ENCODE data around the gene SLC15A1. TPM values are rescaled to one million over a fixed set of nuclear protein-coding genes. Genes with fewer than 3 reads are reported as not detected.

The SLC15A1 gene
- polyA plus RNA-seq, 6 donors from 2014 or later: not detected

DNA sequence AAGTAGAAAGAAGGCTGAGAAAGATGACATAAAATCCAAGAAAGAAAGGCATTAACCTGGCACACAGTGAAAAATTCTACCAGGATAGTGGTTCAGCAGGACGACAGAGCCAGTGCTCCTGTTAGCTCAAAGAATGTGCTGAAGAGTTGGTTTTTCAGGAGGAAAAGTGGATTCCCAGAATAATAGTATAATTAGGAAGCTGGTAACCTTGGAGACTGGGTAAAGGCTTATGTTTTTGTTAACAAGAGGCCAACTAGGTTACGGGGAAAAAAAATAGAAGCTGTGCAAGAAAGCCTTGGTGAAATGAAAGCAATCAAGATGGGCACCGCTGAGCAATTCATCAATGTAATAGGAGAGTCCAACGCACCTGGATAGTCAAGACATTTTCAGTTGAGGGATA, 54.7 kb downstream of the SLC15A1 start:
- H3K27ac Mint-ChIP-seq: no peak overlapping the region

DNA sequence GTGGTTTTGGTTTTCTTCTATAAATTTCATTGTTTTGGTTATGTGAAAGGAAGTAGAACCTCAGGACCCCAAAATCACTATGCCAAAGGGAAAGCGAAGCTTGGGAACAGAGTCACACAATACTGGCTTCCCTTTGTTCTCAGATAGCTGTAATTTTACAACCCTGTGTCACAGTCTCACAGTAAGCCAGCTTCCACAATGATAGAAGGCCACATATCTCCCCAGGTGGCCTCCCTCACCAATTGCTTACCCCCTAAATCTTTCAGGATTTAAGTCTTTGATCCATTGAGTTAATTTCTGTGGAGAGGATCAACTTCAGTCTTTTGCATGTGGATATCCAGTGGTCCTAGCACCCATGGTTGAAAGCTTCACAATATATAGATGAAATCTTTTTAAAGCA, 58.7 kb downstream of the SLC15A1 start:
- ATAC-seq (ENCODE audit: low read depth in 2 of 2) (no peak), DNase-seq (no peak)
- Mint-ChIP-seq H3K4me3 (no peak overlapping the region), H3K9me3 (no peaks in the 10 kb centered on the region), H3K36me3 (no peaks in the 10 kb centered on the region), H3K4me1 (no peaks in the 10 kb centered on the region), H3K27me3 (peaks cover 0 to 10% (median 10%) of the 10 kb centered on the region in 3 donors), H3K27ac (no peak overlapping the region)

More for the DNA sequence above, 54.7 kb downstream of the SLC15A1 start:
- DNase-seq (no peak), ATAC-seq (ENCODE audit: low read depth in 2 of 2) (no peak)
- Mint-ChIP-seq H3K36me3 (no peaks in the 10 kb centered on the region), H3K4me3 (no peak overlapping the region), H3K9me3 (no peaks in the 10 kb centered on the region), H3K27me3 (peaks cover 3 to 10% (median 10%) of the 10 kb centered on the region in 3 donors), H3K4me1 (peaks cover 3 to 5% (median 4%) of the 10 kb centered on the region in 3 donors)

DNA sequence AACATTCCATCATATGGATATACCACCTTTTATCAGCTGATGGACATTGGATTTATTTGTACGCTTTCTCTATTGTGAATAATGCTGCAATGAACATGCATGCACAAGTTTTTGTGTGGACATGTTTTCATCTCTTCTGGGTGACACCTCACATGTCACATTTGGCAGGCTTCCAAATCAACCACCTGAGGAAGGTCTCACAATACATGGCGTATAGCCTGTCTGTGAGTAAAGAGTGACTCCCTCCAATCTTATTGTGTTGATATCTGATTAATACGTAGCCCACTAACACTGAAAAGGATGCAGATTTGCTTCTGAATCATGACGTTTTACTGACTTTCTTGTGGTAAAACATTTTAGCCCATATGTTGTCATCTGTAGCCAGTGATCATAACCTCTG, 61.1 kb downstream of the SLC15A1 start:
- Mint-ChIP-seq H3K27ac (no peak overlapping the region), H3K36me3 (no peaks in the 10 kb centered on the region), H3K9me3 (no peaks in the 10 kb centered on the region), H3K4me1 (no peaks in the 10 kb centered on the region), H3K27me3 (peaks cover 0 to 1% (median 0%) of the 10 kb centered on the region in 3 donors), H3K4me3 (no peak overlapping the region)
- ATAC-seq (ENCODE audit: low read depth in 2 of 2) (no peak), DNase-seq (no peak)

DNA sequence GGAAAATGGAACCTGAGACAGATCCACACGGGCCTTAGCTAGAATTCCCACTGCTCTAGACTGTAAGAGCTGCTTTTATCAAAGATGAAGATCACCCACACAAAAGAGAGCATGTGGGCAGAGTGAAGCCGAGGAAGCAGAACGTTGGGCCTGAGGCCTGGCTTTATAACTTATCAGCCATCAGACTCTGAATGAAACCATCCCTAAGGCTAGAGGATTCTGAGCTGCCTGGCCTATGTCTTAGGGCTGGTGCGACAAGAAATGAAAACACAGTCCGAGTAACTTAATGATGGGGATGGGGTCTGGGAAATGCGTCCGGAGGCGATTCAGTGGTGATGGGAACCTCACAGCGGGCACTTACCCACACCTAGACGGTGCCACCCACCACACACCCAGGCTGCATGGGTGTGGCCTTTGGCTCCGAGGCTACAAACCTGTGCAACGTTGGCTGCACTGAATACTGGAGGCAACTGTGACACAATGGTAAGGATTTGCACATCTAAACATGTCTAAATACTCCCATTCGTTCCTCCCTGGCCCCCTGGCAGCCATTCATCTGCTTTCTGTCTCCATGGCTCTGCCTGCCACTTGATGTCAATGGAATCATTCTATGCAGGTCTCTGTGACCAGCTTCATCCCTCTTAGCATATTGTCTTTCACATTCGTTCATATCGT, 62.0 kb downstream of the SLC15A1 start:
- no peaks in the 10 kb centered on the region for H3K36me3 Mint-ChIP-seq
- H3K27ac Mint-ChIP-seq: peak overlapping the region in 1 of 6 donors; percentile 11
- DNase-seq (no peak), ATAC-seq (ENCODE audit: low read depth in 2 of 2) (no peak)
- H3K4me3 Mint-ChIP-seq: no peak overlapping the region
- H3K9me3 Mint-ChIP-seq: no peaks in the 10 kb centered on the region
- H3K4me1 Mint-ChIP-seq: no peaks in the 10 kb centered on the region
- H3K27me3 Mint-ChIP-seq: peaks cover 0 to under 1% (median under 1%) of the 10 kb centered on the region in 3 donors

DNA sequence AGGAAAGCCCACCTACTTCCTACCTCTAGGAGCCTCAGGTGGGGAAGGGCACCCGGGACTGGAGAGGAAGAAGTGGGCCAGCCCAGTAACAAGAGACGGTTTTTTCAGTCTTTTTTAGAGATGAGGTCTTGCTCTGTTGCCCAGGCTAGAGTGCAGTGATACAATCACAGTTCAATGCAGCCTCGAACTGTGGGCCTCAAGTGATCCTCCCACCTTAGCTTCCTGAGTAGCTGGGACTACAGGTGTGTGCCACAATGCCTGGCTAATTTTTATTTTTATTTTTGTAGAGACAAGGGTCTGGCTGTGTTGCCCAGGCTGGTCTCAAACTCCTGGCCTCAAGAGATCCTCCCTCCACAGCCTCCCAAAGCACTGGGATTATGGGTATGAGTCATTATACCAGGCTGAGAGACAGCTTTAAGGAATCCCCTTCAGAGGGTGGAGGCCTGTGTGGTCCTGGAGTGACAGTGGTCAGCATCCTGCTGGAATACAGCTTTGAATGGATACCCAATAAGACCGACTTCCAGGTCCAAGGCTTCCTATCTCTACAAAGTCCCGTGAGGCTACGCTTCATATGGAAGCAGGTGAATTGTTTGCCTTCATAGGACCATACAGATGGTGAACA, 63.0 kb downstream of the SLC15A1 start:
- Mint-ChIP-seq H3K36me3 (no peaks in the 10 kb centered on the region), H3K27me3 (peaks cover 5 to 11% (median 9%) of the 10 kb centered on the region in 3 donors), H3K4me3 (no peak overlapping the region), H3K9me3 (no peaks in the 10 kb centered on the region), H3K27ac (no peak overlapping the region), H3K4me1 (no peaks in the 10 kb centered on the region)
- ATAC-seq (ENCODE audit: low read depth in 2 of 2): no peak
- no peak for DNase-seq

DNA sequence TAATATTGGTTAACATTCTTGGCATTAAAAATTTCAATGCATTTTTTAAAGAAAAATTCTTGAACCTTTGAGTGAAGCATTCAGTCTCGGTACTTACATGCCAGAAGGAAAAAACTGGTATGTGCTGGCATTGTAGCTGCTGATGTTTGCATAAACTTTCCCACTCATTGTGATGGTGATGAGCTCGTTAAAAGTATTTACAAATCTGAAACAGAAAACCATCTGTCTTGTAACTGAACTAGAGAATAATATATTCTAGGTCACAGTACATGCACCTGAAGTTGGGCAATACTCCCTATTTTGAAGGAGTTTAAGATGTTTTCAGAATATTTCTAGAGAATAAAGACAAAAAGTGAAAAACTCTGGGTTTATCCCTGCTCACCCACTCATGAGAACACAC, 64.1 kb downstream of the SLC15A1 start:
- Mint-ChIP-seq H3K4me3 (no peak overlapping the region), H3K27ac (no peak overlapping the region), H3K27me3 (peaks cover 8 to 11% (median 9%) of the 10 kb centered on the region in 3 donors), H3K4me1 (no peaks in the 10 kb centered on the region), H3K9me3 (no peaks in the 10 kb centered on the region), H3K36me3 (no peaks in the 10 kb centered on the region)
- ATAC-seq (ENCODE audit: low read depth in 2 of 2) (no peak), DNase-seq (no peak)

DNA sequence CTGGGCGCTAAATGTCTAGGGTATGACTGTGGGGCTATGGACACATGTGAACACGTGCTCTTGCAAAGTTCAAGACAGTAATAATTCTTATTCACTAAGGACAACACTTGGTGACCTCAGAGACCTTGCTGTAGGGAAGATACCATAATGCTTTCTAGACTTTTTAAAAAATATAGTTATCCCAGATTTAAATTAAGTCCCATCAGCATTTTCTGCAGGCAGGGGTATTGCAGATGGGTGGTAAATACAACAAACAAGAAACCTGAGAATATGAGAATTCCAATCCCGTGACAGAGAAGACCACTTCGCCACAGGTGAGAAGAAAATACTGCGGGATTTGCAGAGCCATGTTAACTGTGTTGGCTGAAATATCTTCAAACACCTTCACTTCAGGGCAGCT, 65.2 kb downstream of the SLC15A1 start:
- Mint-ChIP-seq H3K9me3 (no peaks in the 10 kb centered on the region), H3K36me3 (no peaks in the 10 kb centered on the region)
- no peak for DNase-seq

DNA sequence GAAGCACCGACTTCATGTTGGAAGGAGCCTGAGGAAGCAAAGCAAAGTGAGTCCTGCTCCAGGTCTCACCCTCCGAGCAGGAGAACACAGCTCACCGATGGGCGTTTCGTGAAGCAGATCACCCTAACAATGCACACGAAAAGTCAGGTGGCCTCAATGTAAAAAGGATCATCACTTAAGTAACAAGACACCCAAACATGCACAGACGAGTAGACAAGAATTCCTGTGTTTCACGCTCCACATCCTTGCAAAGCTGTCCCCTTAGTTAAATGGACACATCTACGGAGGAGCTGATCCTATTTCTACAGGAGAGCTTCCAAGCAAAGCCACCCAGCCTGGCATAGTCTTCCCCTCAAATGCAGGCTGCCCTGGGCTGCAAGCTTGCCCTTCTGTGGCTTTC, 66.2 kb downstream of the SLC15A1 start:
- Mint-ChIP-seq H3K9me3 (no peaks in the 10 kb centered on the region), H3K27me3 (peaks cover 11 to 17% (median 16%) of the 10 kb centered on the region in 3 donors), H3K27ac (no peak overlapping the region), H3K4me3 (no peak overlapping the region), H3K36me3 (no peaks in the 10 kb centered on the region), H3K4me1 (no peaks in the 10 kb centered on the region)
- no peak for ATAC-seq (ENCODE audit: low read depth in 2 of 2)
- no peak for DNase-seq

More for the DNA sequence above, 65.2 kb downstream of the SLC15A1 start:
- H3K27me3 Mint-ChIP-seq: peaks cover 11 to 16% (median 15%) of the 10 kb centered on the region in 3 donors
- no peak overlapping the region for H3K4me3 Mint-ChIP-seq
- no peaks in the 10 kb centered on the region for H3K4me1 Mint-ChIP-seq
- ATAC-seq (ENCODE audit: low read depth in 2 of 2): no peak
- no peak overlapping the region for H3K27ac Mint-ChIP-seq

DNA sequence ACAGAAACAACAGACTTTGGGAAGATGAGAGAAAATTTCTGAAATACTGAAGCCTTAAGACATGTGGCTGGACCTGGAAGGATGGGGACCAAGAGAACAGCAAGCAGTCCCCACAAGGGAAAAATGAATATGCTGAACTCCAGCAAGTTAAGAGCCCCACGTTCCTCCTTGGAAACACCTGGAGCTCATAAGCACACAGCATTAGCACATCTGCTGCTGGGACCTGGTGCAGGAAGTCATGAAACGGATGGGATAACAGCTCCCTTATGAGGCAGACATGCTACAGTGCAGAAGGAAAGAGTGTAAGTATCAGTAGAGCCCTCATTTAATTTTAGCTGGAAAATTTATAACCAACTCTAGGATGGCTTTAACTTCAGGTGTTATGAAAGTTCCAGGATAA, 67.3 kb downstream of the SLC15A1 start:
- Mint-ChIP-seq H3K4me1 (no peaks in the 10 kb centered on the region), H3K9me3 (no peaks in the 10 kb centered on the region), H3K4me3 (no peak overlapping the region), H3K27ac (no peak overlapping the region), H3K27me3 (peaks cover 11 to 17% (median 16%) of the 10 kb centered on the region in 3 donors), H3K36me3 (no peaks in the 10 kb centered on the region)
- ATAC-seq (ENCODE audit: low read depth in 2 of 2): no peak
- no peak for DNase-seq

DNA sequence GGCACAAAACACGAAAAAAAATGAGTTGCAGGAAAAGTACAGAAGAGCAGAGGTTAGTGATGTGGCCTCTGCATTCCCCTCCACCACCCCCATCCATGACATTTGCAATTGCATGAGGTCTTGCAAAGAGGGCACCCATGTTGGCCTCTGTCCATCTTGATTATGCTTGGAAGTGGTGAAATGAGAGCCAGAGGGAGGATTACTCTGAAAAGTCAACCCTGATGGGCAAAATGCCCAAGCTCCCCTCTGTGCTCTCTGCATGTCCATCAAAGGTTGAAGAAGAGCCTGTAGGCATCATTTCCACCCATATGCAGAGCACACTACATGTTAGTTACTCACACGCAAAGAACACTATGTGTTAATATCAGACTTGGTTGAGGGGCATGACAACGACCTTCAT, 71.4 kb downstream of the SLC15A1 start:
- no peak for ATAC-seq (ENCODE audit: low read depth in 2 of 2)
- no peaks in the 10 kb centered on the region for H3K36me3 Mint-ChIP-seq
- H3K9me3 Mint-ChIP-seq: no peaks in the 10 kb centered on the region
- H3K27ac Mint-ChIP-seq: no peak overlapping the region
- no peak for DNase-seq
- H3K27me3 Mint-ChIP-seq: peaks cover 16 to 21% (median 20%) of the 10 kb centered on the region in 3 donors
- H3K4me1 Mint-ChIP-seq: no peaks in the 10 kb centered on the region
- H3K4me3 Mint-ChIP-seq: no peak overlapping the region

DNA sequence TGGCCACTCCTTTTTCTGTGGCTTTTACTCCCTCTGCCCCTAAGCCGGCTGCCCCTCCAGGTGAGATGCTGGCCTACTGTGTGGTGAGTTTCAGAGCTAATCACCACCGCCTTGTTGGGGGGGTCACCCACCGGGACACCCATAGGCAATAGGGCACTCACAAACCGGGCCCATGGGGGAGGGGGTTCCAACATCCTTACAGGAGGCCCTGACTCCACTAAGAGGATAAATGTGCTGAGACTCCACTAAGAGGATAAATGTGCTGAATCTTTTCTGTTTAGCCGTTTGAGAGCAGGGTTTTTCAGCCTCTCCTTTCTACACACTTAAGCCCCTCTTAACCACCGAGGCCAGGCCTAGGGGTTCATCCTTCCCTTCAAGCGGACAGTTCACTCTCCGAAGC, 73.7 kb downstream of the SLC15A1 start:
- Mint-ChIP-seq H3K27ac (no peak overlapping the region), H3K27me3 (peaks cover 11 to 23% (median 22%) of the 10 kb centered on the region in 3 donors), H3K4me1 (no peaks in the 10 kb centered on the region), H3K4me3 (no peak overlapping the region), H3K36me3 (no peaks in the 10 kb centered on the region), H3K9me3 (no peaks in the 10 kb centered on the region)
- ATAC-seq (ENCODE audit: low read depth in 2 of 2) (no peak), DNase-seq (no peak)

DNA sequence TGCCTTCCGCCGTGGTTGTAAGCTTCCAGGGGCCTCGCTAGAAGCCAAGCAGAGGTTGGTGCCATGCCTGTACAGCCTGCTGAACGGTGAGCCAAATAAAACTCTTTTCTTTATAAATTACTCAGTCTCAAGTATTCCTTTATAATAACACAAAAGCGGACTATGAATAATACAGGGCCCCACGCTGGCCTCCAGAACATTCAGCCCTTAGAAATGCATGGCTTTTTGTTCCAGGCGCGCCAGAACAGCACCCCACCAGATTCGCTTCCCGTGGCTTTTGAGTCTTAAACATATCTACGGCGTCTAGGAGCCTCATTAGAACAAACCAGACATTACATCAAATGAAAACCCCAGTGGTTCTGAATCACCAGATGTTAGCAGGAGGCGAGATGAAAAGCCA, 75.1 kb downstream of the SLC15A1 start:
- ATAC-seq (ENCODE audit: low read depth in 2 of 2) (no peak), DNase-seq (no peak)
- Mint-ChIP-seq H3K9me3 (no peaks in the 10 kb centered on the region), H3K36me3 (no peaks in the 10 kb centered on the region), H3K4me3 (no peak overlapping the region), H3K4me1 (no peaks in the 10 kb centered on the region), H3K27me3 (peaks cover 6 to 18% (median 17%) of the 10 kb centered on the region in 3 donors), H3K27ac (peak overlapping the region in 1 of 6 donors; percentile 87)

DNA sequence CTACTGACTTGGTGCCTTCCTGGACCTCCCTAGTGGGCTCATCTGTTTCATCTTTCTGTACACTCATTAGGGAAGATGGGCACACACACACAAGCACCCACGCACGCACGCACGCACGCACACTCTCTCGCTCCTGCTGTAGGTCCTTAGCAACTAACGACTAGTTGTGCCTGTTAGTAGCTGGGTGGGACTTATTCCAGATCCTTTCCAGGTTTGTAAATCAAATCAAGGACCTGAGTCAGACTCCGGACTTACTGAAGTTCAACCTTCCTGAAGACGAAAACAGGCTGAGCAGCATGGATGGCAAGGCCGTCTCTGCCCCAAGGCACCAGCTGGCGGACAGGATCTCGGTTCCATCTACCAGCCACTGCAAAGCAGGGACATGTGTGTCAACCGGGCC, 76.2 kb downstream of the SLC15A1 start:
- Mint-ChIP-seq H3K4me1 (no peaks in the 10 kb centered on the region), H3K27ac (peak overlapping the region in 1 of 6 donors; percentile 94), H3K36me3 (no peaks in the 10 kb centered on the region), H3K9me3 (no peaks in the 10 kb centered on the region), H3K27me3 (peaks cover 4 to 17% (median 17%) of the 10 kb centered on the region in 3 donors), H3K4me3 (no peak overlapping the region)
- ATAC-seq (ENCODE audit: low read depth in 2 of 2) (no peak), DNase-seq (no peak)

DNA sequence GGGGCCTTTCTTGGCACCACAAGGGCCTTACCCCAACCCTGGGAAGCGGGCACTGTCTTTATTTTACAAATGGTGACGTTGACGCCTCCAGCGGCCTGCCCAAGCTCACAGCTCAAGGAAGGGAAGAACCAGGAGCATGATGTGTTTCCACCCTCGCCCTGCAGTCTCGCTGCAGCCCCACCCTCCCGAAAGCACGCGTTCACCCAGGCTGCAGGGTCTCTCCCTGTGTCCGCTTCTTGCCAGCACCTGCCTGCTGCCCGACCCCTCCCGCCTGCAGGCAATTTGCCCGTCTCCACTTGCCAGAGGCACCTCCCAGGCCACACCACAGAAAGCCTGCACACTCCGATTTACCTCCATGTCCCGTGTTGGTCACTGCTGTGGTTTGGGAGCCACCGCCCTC, 76.6 kb downstream of the SLC15A1 start:
- ATAC-seq (ENCODE audit: low read depth in 2 of 2) (no peak), DNase-seq (no peak)
- peak overlapping the region in 1 of 6 donors; percentile 94 for H3K27ac Mint-ChIP-seq
- H3K27me3 Mint-ChIP-seq: peaks cover 4 to 18% (median 17%) of the 10 kb centered on the region in 3 donors
- H3K4me1 Mint-ChIP-seq: no peaks in the 10 kb centered on the region
- H3K9me3 Mint-ChIP-seq: no peaks in the 10 kb centered on the region
- H3K4me3 Mint-ChIP-seq: no peak overlapping the region
- no peaks in the 10 kb centered on the region for H3K36me3 Mint-ChIP-seq

Measured in naive B cell (primary cell).